A673 (cell line): ENCODE data around the gene RAVER2.

Source experiments
- EZH2 ChIP-seq: fragments of 200-600 bp; sonication (generic); IDR thresholded peaks from 2 replicates; pipeline ENCODE4 v1.6.1; 2017; ENCODE audit warnings: borderline replicate concordance, low read depth, mild to moderate bottlenecking, mixed read lengths, antibody characterized with exemption, low read length; ENCODE audit not compliant: poor library complexity, severe bottlenecking
- TF ChIP-seq, protein P1 (sequence below): fragments of 300-800, 200-600 bp; sonication (generic); conservative IDR thresholded peaks from 2 replicates; pipeline ENCODE4 v1.5.1; 2017; ENCODE audit warnings: low read depth, mild to moderate bottlenecking, antibody characterized with exemption, low read length, moderate library complexity, mixed read lengths

GRCh38 chr1:64875606-64876005 is 130.7 kb downstream of the RAVER2 start:
- TF ChIP-seq, protein P1, sequence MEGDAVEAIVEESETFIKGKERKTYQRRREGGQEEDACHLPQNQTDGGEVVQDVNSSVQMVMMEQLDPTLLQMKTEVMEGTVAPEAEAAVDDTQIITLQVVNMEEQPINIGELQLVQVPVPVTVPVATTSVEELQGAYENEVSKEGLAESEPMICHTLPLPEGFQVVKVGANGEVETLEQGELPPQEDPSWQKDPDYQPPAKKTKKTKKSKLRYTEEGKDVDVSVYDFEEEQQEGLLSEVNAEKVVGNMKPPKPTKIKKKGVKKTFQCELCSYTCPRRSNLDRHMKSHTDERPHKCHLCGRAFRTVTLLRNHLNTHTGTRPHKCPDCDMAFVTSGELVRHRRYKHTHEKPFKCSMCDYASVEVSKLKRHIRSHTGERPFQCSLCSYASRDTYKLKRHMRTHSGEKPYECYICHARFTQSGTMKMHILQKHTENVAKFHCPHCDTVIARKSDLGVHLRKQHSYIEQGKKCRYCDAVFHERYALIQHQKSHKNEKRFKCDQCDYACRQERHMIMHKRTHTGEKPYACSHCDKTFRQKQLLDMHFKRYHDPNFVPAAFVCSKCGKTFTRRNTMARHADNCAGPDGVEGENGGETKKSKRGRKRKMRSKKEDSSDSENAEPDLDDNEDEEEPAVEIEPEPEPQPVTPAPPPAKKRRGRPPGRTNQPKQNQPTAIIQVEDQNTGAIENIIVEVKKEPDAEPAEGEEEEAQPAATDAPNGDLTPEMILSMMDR = no peak
- no peak for TF ChIP-seq EZH2
